BJ (cell line): ENCODE results near the gene ITIH2. TPM values are rescaled to one million over a fixed set of nuclear protein-coding genes. Genes with fewer than 3 reads are reported as not detected.
"Not testable (repeated sequence)": the region's sequence is repeated elsewhere in the genome, so short reads cannot be mapped to it uniquely, and the experiment has no call there.

ENCODE experiments used
- CTCF ChIA-PET: fragments of 350-600 bp; formaldehyde crosslinking; extraction: SDS; loops from one replicate; lab custom pipeline; 2021; ENCODE audit warnings: antibody characterized with exemption, inconsistent platforms; lab: Yijun Ruan, JAX
- POLR2A ChIA-PET: fragments of 300-600 bp; sonication (Branson Sonifier 250); formaldehyde crosslinking; extraction: SDS; loops from one replicate; lab custom pipeline; 2021; ENCODE audit warnings: antibody characterized with exemption; lab: Charles Lee
- DNase-seq: peaks from one replicate; pipeline ENCODE4 v3.0.0-alpha.2; 2011; ENCODE audit warnings: low read depth
- H3K27me3 ChIP-seq: 2 replicates; pipeline ENCODE4 v1.6.0; 2011; ENCODE audit warnings: low read length; ENCODE audit not compliant: control insufficient read depth, insufficient read depth
- H3K36me3 ChIP-seq: 2 replicates; pipeline ENCODE4 v1.5.1; 2011; ENCODE audit warnings: low read length; ENCODE audit not compliant: control insufficient read depth, insufficient read depth
- H3K4me3 ChIP-seq: 2 replicates; pipeline ENCODE4 v1.5.1; 2011; ENCODE audit warnings: low read depth, mild to moderate bottlenecking, control low read depth, low read length
- polyA plus RNA-seq: library from polyadenylated mRNA; depleted of rRNA; stranded (reverse); fragments of >200 nt; gene quantifications from 2 replicates; pipeline ENCODE4 v1.2.3, GENCODE V29; 2011
- TF ChIP-seq, protein P1 (sequence below): IDR thresholded peaks from 2 replicates; pipeline ENCODE4 v1.5.1; 2011; ENCODE audit warnings: low read depth, mild to moderate bottlenecking, control low read depth, inconsistent platforms, low read length, moderate library complexity; ENCODE audit not compliant: insufficient read depth

ITIH2 gene
- polyA plus RNA-seq, 1 experiment: not detected

DNA sequence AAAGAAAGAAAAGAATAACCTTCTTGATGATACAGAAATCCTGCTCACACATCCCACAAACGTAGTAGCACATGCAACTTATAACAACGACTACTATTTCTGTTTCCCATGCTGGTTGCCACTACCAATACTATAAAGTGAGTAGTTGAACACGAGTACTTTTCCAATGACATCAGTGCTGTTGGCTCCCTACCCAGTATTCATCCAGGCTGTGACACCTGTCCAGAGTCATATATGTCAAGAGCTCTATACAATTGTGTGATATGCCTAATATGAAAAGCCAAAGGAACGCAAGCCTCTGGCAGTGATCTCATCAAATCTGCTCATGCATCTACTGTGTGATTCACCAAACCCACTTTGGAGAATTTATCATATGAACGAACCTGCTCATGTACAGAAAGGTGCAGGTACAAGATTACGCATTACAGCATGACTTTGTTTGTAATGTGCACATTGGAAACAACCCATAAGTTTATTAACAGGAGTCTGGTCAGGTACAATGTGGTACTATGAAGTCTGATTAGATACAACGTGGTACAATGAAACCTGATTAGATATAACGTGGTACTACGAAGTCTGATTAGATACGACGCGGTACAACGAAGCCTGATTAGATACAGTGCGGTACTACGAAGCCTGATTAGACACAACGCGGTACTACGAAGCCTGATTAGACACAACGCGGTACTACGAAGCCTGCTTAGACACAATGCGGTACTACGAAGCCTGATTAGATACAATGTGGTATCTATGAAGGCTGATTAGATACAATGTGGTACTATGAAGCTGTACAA lies 30.6 kb upstream of the ITIH2 start:
- Histone ChIP-seq H3K36me3 (no peaks in the 10 kb centered on the region), H3K27me3 (no peaks in the 10 kb centered on the region), H3K4me3 (no peak overlapping the region)
- DNase-seq: no peak
- POLR2A ChIA-PET: no interaction called here
- CTCF ChIA-PET: interaction anchor here (1.8 kb wide), 1 partner anchor 14 kb away, joined by 5 read pairs; no protein-coding TSS in a partner anchor
- TF ChIP-seq, protein P1, sequence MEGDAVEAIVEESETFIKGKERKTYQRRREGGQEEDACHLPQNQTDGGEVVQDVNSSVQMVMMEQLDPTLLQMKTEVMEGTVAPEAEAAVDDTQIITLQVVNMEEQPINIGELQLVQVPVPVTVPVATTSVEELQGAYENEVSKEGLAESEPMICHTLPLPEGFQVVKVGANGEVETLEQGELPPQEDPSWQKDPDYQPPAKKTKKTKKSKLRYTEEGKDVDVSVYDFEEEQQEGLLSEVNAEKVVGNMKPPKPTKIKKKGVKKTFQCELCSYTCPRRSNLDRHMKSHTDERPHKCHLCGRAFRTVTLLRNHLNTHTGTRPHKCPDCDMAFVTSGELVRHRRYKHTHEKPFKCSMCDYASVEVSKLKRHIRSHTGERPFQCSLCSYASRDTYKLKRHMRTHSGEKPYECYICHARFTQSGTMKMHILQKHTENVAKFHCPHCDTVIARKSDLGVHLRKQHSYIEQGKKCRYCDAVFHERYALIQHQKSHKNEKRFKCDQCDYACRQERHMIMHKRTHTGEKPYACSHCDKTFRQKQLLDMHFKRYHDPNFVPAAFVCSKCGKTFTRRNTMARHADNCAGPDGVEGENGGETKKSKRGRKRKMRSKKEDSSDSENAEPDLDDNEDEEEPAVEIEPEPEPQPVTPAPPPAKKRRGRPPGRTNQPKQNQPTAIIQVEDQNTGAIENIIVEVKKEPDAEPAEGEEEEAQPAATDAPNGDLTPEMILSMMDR: no peak

DNA sequence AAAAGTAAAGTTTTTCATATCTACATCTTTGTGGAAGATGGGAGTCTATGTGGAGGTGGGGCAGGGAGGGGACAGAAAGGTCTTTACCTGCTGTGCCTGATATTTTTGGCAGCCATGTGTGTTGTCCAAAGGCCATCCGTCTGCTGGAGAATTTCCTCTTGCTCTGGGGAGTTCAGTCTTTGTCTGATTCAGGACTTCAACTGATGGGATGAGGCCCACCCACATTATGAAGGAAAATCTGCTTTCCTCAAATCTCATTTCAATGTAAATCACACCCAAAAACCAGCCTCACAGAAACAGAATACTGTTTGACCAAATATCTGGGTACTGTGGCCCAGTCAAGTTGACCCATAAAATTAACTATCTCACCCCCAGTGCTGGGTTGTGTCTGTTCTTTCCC lies 23.9 kb upstream of the ITIH2 start:
- no peak overlapping the region for H3K4me3 ChIP-seq
- POLR2A ChIA-PET: no interaction called here
- no peaks in the 10 kb centered on the region for H3K27me3 ChIP-seq
- DNase-seq: no peak
- H3K36me3 ChIP-seq: no peaks in the 10 kb centered on the region
- TF ChIP-seq, protein P1: no peak
- CTCF ChIA-PET: no interaction called here

GRCh38 chr10:7680078-7680477 lies 23.0 kb upstream of the ITIH2 start:
- CTCF ChIA-PET, DNase-seq: not testable (repeated sequence)

GRCh38 chr10:7686351-7687171 lies 16.6 kb upstream of the ITIH2 start:
- no peak overlapping the region for H3K4me3 ChIP-seq
- no peak for DNase-seq
- POLR2A ChIA-PET: interaction anchor here (1.0 kb wide), 1 partner anchor 161 kb away, joined by 6 read pairs; no protein-coding TSS in a partner anchor

More at GRCh38 chr10:7680078-7680477, 23.0 kb upstream of the ITIH2 start:
- H3K27me3 ChIP-seq, POLR2A ChIA-PET, H3K4me3 ChIP-seq, H3K36me3 ChIP-seq: not testable (repeated sequence)

GRCh38 chr10:7687228-7687907 lies 15.7 kb upstream of the ITIH2 start:
- Histone ChIP-seq H3K36me3 (no peaks in the 10 kb centered on the region), H3K27me3 (no peaks in the 10 kb centered on the region), H3K4me3 (no peak overlapping the region)
- ChIA-PET POLR2A (interaction anchor here (1.0 kb wide), 1 partner anchor 162 kb away, joined by 6 read pairs; no protein-coding TSS in a partner anchor), CTCF (interaction anchor here (0.6 to 7.1 kb wide), 30 partner anchors 8 to 1616 kb away, joined by 3 to 164 read pairs (median 5); partner anchors contain the start of genes ITIH2 and ITIH5)
- TF ChIP-seq, protein P1: peak; percentile 89
- DNase-seq: peak; percentile 42

More at GRCh38 chr10:7686351-7687171, 16.6 kb upstream of the ITIH2 start:
- TF ChIP-seq, protein P1: no peak
- no peaks in the 10 kb centered on the region for H3K36me3 ChIP-seq
- CTCF ChIA-PET: interaction anchor here (0.7 to 7.1 kb wide), 31 partner anchors 9 to 1616 kb away, joined by 3 to 164 read pairs (median 5); partner anchors contain the start of genes ITIH2 and ITIH5
- H3K27me3 ChIP-seq: no peaks in the 10 kb centered on the region
